NCI-H345 treated with DMSO at 0.1 percent for 48 hours (cell line): ENCODE measurements around the gene EYA2.
"Not testable (repeated sequence)": the region's sequence is repeated elsewhere in the genome, so short reads cannot be mapped to it uniquely, and the experiment has no call there.

Experiments used
- DNase-seq: peaks from one replicate; lab custom pipeline; 2025; ENCODE audit not compliant: unreplicated experiment; lab: John Stamatoyannopoulos, UW

Gene EYA2

GRCh38 chr20:47167846-47168245 lies 273.2 kb downstream of the EYA2 start:
- DNase-seq = no peak

GRCh38 chr20:47172579-47172978 lies 277.9 kb downstream of the EYA2 start:
- DNase-seq = no peak

GRCh38 chr20:47173596-47174216 lies 279.1 kb downstream of the EYA2 start:
- no peak for DNase-seq

GRCh38 chr20:47174456-47175243 lies 280.0 kb downstream of the EYA2 start:
- no peak for DNase-seq

- DNase-seq = no peak
These were observed 280.9 kb downstream of the EYA2 start for GRCh38 chr20:47175493-47175892.

- DNase-seq = not testable (repeated sequence)
These were observed 281.6 kb downstream of the EYA2 start for GRCh38 chr20:47176217-47176616.

GRCh38 chr20:47178277-47178676 lies 283.6 kb downstream of the EYA2 start:
- no peak for DNase-seq

- DNase-seq = no peak
These were observed 284.2 kb downstream of the EYA2 start for GRCh38 chr20:47178851-47179250.

- DNase-seq = no peak
These were observed 284.6 kb downstream of the EYA2 start for GRCh38 chr20:47179267-47179666.

- DNase-seq = no peak
These were observed 286.6 kb downstream of the EYA2 start for GRCh38 chr20:47181056-47181862.

- no peak for DNase-seq
These were observed 288.7 kb downstream of the EYA2 start for GRCh38 chr20:47183367-47183766.

GRCh38 chr20:47187450-47188195 lies 293.0 kb downstream of the EYA2 start:
- DNase-seq = no peak

- no peak for DNase-seq
These were observed 293.9 kb downstream of the EYA2 start for GRCh38 chr20:47188540-47188939.

GRCh38 chr20:47189060-47189459 lies 294.4 kb downstream of the EYA2 start:
- DNase-seq = no peak

GRCh38 chr20:47191074-47191673 lies 296.5 kb downstream of the EYA2 start:
- no peak for DNase-seq

GRCh38 chr20:47191956-47192355 lies 297.3 kb downstream of the EYA2 start:
- no peak for DNase-seq

GRCh38 chr20:47195573-47195972 lies 300.9 kb downstream of the EYA2 start:
- DNase-seq = no peak

- peak; percentile 28 for DNase-seq
These were observed 301.7 kb downstream of the EYA2 start for GRCh38 chr20:47196091-47197081.

GRCh38 chr20:47198254-47198671 lies 303.6 kb downstream of the EYA2 start:
- no peak for DNase-seq
